ENCODE measurements around the gene TTLL5.

The TTLL5 gene

DNA sequence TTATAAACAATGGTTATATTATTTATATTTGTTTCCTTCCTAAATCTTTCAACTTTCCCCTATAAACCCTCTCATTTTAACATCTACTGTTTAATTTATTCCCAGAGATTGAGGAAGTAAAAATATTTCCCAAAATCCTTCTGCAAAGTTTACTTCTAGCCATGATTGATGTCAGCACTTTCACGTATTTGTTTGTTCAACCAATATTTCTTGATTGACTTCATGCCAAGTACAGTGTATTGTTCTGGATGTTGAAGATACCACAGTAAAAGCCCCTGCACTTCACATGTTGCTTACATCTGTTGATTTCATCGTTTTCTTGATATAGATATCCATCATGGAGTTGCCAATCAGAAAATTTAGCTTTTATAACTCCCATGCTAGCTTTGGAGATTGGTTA, 81.8 kb downstream of the TTLL5 start:
- DNase-seq = no peak

DNA sequence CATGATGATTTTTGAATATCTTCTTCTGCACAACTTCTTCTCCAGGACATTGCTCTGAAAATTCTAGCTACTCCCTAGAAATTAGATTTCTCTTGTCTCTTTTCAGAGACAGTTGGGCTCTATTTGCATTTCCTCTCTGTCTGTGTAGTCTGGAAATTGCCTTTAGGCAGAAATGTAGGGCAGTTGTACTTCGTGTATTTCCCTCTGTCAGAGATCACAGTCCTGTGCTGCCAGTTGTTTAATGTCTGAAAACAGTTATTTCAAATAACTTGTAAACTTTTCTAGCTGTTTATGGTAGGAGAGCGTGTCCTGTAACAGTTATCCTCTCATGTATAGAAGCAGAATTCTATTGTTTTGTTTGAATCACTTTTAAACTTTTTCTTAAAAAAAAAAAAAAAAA, 86.9 kb downstream of the TTLL5 start:
- no peak for DNase-seq

DNA sequence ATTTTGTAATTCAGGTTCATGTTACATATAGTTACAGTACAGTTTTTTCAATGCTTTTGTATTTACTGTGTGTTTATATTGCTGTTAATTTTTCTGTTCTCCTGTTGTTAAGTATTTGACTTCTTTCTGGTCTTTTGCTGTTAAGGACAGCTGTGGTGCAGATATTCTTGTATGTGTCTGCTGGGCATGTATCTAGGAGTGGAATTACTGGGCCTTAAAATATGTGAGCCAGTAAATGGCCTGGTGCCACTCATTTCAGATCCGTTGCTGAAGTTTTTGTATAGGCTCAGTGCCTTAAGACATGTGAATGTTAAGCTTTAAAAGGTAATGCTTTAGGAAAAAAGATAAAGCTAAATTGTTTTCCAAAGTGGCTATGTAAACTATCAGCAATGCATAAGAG, 87.3 kb downstream of the TTLL5 start:
- DNase-seq = no peak

DNA sequence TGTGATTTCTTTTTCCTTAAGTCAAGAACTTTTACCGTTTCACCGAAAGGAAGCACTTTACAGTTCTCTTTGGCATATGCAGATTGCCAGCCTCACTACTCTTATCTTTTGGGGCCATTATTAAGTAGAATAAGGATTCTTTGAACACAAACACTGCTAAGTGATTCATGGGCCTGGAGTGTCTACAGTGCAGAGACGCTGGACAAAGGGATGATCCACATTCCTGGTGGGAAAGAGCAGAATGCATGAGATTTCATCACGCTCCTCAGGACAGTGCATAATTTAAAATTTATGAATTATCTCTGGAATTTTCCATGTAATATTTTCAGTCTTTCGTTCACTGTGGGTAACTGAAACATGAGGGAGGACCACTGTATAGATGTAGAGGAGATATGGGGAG, 90.2 kb downstream of the TTLL5 start:
- no peak for DNase-seq

DNA sequence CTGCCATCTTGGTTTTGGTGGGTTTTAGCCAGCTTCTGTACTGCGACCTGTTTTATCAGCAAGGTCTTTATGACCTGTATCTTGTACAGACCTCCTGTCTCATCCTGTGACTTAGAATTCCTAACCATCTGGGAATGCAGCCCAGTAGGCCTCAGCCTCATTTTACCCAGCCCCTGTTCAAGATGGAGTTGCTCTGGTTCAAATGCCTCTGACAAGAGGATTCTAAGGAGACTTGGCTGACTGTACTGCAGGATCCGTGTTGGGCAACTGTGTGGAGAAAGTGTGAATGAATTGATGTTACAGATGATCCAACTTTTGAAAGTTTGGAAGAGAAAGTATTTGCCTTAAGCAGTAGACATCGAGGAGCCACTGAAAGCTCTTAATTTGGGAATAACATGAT, 91.0 kb downstream of the TTLL5 start:
- DNase-seq = no peak

DNA sequence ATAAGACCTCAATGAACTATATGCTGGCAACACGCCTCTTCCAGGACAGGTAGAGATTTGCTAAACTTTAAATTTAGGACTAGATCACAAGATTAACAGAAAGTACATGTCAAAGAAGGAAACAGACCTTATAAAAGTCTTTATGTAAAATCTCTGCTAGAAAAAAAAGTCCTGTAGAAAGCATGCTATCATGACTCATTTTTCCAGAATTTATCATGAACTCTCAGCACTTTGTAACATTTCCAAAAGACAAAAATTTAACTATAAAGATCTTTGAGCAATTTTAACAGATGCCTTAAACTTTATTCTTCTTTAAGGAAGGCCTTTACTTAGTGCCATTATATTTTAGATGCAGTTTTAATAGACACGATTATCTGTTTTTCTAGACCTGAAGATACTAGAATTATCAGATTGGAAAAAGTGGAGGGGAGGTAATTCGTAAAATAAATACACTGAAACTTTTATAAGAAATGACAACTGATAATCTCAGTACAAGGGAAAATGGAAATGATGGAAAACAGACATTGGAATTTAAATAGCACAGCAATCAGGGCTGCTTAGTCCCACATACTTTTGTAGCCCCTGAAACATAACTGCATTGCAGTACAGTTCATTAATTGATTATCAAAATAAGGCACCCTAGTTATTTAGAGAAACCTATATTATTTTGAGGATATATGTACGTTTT, 92.0 kb downstream of the TTLL5 start:
- no peak for DNase-seq

DNA sequence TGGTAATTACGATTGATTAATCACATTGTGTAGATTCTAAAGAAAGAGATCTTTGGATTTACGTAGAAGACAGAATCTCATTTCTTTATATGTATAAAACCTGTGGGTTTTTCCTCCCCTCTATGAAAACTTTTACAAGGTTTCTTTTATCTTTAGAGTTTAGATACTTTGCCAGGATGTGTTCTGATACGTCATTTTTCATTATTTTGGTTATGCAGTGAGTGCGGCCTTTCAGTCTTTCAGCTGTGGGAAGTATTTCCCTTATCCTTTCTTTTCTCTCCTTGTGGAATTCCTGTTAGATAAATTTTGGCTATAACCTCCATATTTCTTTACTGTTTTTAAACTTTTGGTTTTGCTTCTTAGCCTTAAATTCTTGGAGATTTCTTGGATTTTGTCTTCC, 92.7 kb downstream of the TTLL5 start:
- no peak for DNase-seq

DNA sequence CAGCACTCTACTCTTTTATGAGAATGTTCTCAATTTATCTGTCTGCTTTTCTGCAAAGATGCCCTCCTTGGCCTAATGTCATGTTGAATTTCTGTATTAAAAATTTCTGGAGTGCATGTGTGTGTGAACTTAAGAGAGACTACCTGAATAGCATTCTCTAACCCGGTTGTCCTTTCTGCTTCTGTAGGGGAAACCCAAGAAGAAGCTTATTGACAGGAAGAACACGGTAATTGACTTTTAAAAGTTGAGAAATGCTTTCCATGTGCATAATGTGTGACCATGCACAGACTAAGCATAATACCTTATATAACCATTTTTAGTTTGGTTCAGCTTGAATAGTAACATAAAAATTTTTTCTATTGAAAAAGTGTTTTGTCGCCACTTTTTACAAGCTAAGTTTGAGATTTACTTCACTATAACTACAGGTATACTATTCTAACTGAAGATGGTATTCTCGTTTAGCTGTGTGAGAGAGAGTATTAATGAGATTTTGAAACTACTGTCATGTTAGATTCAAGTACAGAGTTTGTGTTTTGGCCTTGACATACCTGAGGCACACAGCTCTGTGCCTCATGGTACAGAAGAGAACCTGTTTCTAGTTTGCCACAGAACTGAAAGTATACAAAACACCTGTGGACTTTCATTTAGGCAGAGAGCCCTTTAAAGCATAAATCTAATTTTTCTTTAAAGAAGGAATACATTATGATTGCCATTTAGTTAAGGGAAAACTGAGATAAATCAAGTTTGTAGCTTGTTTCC, 96.8 kb downstream of the TTLL5 start:
- DNase-seq = no peak

DNA sequence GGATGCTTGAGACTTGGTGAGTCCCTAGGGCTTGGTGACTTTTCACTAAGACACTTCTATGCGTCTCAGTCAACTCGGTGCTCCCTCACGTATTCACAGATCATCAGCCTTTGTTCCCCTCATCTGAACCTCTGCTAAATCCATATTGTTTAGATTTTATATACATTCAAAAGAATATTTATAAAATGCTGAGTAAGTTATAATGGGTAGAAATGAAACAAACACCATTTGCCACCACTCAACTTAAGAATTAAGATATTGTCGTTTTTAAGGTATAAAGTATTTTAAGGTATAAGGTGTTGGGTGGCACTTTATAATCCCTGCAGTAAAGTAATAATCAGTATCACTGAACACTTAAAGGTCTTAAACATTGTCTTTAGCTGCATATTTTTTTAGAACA, 103.0 kb downstream of the TTLL5 start:
- no peak for DNase-seq

DNA sequence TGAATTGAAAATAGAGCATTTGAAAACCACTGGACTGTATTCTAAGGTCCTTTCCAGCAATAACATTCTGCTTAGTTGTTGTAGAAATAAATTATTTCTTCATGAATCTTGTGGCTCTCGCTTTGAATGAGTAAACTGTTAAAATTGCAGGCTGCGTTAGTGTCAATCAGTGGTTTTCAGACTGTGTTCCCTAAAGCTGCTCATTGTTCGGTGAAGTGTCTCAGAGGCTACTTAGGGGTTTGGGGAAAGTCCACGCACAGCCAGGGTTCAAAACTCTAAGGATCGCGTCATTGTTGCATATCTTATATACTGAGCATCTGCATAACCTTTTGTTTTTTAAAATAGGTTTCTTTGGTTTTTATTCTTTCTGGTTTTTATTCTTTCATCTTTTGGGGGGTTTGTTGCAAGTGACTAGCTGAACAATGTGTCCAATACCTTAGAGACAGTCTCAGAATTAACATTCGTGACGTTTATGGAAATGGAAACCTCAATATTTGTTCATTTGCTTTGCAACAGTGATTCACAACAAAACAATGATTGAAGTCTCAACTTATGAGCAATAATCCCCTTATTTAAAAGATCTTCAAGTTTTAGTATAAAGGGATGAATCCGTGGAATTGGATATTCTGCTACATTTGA, 108.1 kb downstream of the TTLL5 start:
- DNase-seq = no peak

DNA sequence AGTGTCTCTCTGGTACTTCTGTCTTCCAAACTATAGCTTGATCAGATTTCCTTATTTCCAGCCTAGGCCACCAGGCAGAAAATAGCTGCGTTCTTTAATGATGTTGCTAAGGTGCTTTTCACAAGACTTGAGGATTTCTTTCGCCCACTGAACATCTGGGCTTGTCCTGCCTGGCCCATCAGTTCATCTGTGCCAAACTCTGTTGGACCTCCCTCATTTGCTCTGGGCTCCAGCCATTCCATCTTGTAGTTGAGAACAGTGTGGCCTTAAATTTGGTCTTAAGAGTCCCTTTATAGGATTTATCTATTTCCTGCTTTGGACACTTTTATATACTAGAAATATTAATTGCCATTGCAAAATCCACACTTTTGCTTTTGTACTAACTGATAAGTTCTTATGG, 109.6 kb downstream of the TTLL5 start:
- DNase-seq = no peak

DNA sequence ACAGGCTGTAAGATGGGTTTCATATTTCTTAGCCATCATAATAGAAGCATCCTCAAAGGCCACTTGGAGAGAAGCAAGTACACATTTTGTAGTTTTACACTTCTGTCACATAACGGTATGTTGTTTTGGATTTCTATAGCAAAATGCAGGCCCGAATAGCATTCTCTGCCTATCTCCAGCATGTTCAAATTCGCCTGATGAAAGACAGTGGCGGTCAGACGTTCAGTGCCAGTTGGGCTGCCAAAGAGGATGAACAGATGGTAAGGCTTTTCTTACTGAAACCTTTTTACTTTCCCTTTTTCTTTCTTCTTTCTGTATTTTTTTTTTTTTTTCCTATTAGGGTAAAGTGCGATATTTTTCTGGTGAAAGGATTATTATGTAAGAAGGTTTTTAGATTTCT, 110.5 kb downstream of the TTLL5 start:
- DNase-seq = no peak

DNA sequence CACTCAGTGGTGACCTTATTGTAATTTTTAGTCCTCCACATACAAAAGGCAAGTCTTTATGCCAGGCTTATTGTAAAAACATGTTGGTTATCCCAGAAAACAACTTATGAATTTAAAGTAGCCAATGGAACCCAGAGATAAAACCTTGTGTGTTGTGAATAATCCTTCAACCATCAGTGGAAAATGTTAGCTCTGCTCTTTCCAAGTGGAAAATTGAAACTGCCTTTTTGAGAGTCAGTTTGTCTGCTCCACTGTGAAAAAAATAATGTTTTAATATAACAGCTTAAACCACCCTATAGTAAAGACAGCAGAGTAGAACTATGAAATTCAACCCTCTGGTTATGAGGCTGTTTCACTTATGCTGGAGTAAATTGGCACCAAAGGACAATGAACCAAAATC, 112.0 kb downstream of the TTLL5 start:
- no peak for DNase-seq

DNA sequence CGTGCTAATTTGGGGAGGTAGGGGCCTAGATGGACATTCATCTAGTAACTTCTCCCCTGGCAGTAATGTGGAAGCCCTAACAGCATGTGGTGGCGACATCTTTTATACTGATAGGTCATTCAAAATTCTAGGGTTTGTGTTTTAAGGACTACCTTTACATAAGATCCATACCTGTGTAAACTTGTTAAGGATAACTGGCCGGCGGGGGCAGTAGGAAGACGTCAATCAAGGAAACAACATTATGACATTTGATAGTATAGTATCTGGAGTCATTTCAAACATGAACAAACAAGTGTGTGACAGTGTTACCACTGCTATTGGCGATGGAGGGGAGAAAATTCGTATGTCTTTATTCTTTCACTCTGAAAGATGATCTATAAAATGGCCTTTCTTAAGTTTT, 120.0 kb downstream of the TTLL5 start:
- no peak for DNase-seq

DNA sequence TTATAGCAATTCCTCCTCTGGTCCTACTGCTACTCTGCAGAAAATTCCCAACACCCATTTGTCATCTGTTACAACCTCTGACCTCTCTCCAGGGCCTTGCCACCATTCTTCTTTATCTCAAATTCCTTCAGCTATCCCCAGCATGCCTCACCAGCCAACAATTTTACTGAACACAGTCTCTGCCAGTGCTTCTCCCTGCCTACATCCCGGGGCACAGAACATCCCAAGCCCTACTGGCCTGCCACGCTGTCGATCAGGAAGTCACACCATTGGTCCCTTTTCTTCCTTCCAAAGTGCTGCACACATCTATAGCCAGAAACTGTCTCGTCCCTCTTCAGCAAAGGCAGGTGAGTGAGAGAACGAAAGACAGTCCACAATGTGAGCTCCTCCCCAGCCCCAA, 122.1 kb downstream of the TTLL5 start:
- DNase-seq = no peak

DNA sequence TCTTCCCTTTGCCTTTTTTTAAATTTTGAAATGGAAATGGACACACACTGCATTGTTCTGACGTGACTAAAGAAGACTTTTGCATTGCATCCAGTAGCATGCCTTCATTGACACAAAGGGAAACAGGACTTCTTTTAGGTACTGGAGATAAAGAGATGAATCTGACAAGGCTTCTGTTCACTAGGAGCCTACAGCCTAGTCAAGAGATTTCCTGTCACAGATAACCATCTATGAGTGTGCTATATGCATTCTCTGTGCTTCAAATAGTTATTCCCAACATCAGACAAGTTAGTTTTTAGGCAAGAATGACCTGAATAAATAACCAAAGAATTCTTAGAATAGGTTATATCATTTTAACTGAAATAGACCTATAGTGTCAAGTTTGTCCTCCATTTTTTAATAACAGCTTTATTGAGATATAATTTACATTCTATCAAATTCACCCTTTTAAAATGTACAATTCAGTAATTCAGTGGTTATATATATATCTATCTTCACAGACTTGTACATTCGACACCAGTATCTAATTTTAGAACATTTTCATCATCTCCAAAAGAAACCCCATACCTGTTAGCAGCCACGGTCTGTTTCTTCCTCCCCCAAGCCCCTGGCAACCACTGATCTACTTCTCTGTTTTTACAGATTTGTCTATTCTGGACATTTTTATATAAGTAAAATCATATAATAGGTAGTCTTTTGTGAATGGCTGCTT, 122.7 kb downstream of the TTLL5 start:
- DNase-seq = no peak

DNA sequence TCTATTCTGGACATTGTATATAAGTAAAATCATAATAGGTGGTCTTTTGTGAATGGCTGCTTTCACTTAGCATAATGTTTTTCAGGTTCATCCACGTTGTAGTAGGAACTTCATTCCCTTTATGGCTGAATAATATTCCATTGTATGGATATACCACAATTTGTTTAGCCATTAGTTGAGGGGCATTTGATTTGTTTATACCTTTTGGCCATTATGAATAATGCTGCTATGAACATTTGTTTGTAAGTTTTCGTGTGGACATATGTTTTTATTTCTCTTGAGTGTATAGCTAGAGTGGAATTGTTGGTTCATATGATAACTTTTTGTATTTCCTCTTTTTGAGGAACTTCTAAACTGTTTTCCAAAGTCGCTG, 123.3 kb downstream of the TTLL5 start:
- DNase-seq = no peak

DNA sequence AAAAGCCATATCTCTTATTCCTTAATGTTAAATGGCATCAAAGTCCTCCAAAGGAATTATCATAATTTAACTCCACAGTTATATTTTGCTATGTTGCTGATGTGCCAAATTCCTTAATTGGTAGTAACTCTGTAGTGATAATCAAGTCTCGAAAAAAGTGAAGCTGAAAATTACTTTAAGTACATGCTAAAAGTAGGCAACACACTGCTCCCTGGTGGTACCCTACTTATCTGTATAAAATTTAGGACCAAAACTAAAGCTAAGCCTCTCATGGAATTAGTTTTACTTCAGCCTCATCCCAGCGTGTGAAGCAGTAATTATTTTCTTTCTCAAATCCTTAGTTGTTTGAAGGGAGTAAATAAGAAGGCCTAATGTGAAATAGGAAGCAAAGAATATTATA, 132.8 kb downstream of the TTLL5 start:
- DNase-seq = no peak

DNA sequence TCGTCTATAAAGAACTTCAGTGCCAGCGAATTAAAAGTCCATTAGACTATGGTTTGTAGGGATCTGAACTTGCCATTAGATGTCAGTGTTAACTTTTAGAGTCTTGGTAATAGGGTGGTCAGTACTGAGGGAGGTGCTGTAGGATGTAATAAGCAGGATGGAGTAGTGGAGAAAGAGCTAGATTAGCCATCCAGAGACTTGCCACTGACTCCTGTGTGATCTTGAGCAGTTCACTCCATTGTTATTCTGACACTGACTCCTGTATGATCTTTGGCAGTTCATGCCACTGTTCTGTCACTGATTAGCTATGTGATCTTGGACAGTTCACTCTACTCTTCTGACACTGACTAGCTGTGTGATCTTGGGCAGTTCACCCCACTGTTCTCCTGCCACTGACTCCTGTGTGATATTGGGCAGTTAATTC, 133.6 kb downstream of the TTLL5 start:
- no peak for DNase-seq

DNA sequence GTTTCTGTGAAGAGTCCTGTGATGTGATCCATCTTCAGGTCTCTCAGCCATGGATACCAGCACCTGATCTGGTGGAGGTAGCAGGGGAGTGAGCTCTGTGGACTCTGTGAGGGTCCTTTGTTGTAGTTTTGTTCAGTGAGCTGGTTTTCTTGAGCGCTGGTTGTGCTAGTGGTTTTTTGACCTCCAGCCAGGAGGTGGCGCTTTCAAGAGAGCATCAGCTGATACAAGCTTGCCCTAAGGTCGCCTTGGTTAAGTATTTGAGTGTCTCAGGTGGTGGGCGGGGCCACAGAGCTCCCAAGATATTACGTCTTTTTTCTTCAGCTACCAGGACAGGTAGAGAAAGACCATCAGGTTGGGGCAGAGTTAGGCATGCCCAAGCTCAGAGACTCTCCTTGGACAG, 139.7 kb downstream of the TTLL5 start:
- DNase-seq = no peak

DNA sequence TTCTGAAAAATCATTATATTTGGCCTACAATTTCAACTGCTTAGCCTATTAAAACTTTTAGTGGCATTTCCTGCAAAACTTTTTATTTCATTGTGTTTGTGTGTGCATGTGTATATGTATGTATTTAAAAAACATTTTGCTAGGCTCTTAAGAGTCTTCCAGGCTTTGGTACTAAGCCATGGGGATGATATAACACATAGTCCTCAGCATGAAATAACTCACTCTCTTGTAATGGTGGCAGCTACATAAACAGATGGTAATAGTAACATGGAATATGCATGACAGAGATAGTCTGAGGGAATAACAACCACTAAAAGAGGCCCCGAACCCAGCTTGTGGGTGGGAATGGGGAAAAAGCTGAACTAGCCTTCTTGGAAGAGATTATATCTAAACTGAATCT, 141.4 kb downstream of the TTLL5 start:
- DNase-seq = no peak

DNA sequence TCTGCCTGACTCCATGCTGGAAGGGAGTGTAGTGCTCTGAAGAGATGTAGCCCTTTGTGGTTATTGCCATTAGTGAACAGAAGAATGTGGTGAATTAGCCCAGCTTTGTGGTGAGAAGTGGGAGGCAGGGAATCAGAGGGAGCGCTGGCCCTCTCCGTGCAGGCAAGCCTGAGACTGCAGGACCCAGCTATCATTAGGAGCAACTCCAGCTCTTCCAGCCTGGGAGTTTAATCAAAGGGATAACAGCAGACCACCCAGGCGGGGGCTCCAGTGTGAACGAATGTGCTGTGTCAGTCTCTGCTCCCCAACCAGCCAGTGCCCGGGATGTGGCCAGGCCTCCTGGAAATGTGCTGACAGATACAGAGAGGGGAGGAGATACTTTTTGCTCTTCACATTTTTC, 142.7 kb downstream of the TTLL5 start:
- DNase-seq = no peak

DNA sequence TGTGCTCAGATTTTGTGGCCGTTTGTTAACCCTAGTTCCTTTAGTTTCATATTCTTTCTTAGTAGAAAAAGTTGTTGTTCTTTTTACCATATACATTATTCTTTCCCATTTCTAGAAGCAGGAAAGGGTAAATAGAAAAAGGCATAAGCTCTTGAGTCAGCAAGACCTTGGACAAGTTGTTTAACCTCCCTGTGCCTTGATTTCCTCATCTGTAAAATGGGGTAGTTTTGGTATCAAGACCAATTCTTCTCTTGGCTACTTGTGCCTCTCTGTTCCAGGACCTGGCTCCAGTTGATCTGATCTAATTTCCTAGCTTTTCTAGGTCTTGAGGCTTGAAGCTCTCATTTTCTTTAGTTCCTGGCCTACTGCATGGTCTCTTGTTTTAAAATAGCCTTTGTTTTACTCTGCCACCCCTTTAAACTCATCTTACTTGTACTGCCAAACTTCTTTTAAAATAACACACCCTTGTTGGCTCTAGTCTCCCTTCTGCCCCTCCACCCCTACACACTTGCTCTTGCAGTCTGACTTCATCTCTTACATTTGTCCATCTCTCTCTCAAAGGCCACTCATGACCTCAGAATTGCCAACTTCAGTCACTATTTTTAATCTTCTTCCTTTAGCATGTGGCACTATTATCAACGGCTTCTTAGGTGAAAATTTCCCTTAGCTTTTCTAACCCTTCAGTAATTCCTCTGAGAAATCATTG, 143.7 kb downstream of the TTLL5 start:
- no peak for DNase-seq

All from stimulated activated CD4-positive, alpha-beta T cell treated with anti-CD3 and anti-CD28 coated beads, Interleukin-4, amount 100 ng/mL, for 4 hours (primary cell).